Cardiac fibroblast (primary cell): ENCODE data around the gene C1QTNF6.

Source experiments
- DNase-seq, 2 donors: peaks; one replicate each; pipeline versions ENCODE4 v3.0.0 to v3.0.0-alpha.2; 2010; ENCODE audit warnings: low read depth in 2 of 2
- H3K4me3 ChIP-seq, 2 donors: replicated peaks in 1 of 2; 1 replicate in 1 of 2; 2 replicates in 1 of 2; pipeline ENCODE4 v1.5.1; 2011; ENCODE audit warnings: low read depth in 2 of 2, low read length in 2 of 2, mild to moderate bottlenecking in 2 of 2, moderate library complexity in 1 of 2
- CTCF ChIP-seq: IDR thresholded peaks from one replicate; pipeline ENCODE4 v1.5.1; 2011; ENCODE audit warnings: low read depth, mild to moderate bottlenecking, low read length, inconsistent platforms

The C1QTNF6 gene

GRCh38 chr22:37145180-37146050 is 42.6 kb downstream of the C1QTNF6 start:
- no peak for DNase-seq
- no peak overlapping the region for H3K4me3 ChIP-seq
- no peak for TF ChIP-seq CTCF

- H3K4me3 ChIP-seq: no peak overlapping the region
- no peak for TF ChIP-seq CTCF
- no peak for DNase-seq
Measured at GRCh38 chr22:37144180-37144554, 43.9 kb downstream of the C1QTNF6 start.

GRCh38 chr22:37141971-37142370 is 46.1 kb downstream of the C1QTNF6 start:
- no peak for TF ChIP-seq CTCF
- no peak overlapping the region for H3K4me3 ChIP-seq
- no peak for DNase-seq

GRCh38 chr22:37141476-37141875 is 46.6 kb downstream of the C1QTNF6 start:
- no peak overlapping the region for H3K4me3 ChIP-seq
- no peak for DNase-seq
- no peak for TF ChIP-seq CTCF

- no peak for TF ChIP-seq CTCF
- no peak overlapping the region for H3K4me3 ChIP-seq
Measured at GRCh38 chr22:37140686-37141323, 47.2 kb downstream of the C1QTNF6 start.

GRCh38 chr22:37139762-37140161 is 48.3 kb downstream of the C1QTNF6 start:
- H3K4me3 ChIP-seq: no peak overlapping the region
- DNase-seq: no peak
- TF ChIP-seq CTCF: no peak

More at GRCh38 chr22:37140686-37141323, 47.2 kb downstream of the C1QTNF6 start:
- DNase-seq: no peak
